ENCODE results near the gene COX20. TPM values are rescaled to one million over a fixed set of nuclear protein-coding genes. Genes with fewer than 3 reads are reported as not detected.
A peak's percentile ranks its signal among the peaks of the same experiment; 100 is the strongest.

Gene COX20
- total and polyA plus RNA-seq, 2 of the 13 experiments (the other 11 are each of a cell fraction or from before 2014, with no cell fraction given): 34.4 to 95.8 TPM

DNA sequence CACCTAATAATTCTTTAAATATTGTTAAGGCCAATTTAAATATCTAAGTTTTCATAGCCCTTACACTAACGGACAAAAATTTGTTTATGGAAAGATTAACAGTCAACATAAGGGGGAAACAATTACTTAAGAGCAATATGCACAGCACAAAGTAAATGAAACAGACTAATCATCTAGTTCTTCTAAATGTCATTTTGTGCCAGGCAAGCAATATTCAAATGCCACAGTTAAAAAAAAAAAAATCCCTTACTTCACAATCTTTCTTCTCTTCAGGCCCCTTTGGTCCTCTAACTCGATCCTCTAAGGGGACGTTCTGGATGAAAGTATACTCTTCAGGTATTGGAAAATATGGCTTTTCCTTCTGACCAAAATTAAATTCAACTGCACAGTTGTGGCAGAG lies 22.3 kb downstream of the COX20 start:
- Histone ChIP-seq H3K36me3 (replicated peaks in 1 of 2; ENCODE audit: control insufficient read depth in 1 of 2, insufficient read depth in 2 of 2, low read length in 2 of 2) (peaks cover 23 to 87% of the 10 kb centered on the region in 2 experiments), H3K27ac (ENCODE audit: extremely low read length, insufficient read depth, low read length) (no peak overlapping the region), H3K4me3 (replicated peaks in 1 of 3; ENCODE audit: insufficient read depth in 1 of 3, low read depth in 2 of 3, low read length in 3 of 3) (no peak overlapping the region), H3K9me3 (ENCODE audit: low read length) (no peaks in the 10 kb centered on the region), H3K4me1 (ENCODE audit: insufficient read depth, low read length) (peaks cover 55% of the 10 kb centered on the region), H3K79me2 (ENCODE audit: insufficient read depth, low read length) (peaks cover 77% of the 10 kb centered on the region), H4K20me1 (ENCODE audit: insufficient read depth, low read length) (peaks cover 65% of the 10 kb centered on the region), H2AFZ (ENCODE audit: low read length) (no peak overlapping the region), H3K9ac (ENCODE audit: insufficient read depth, low read depth, low read length) (no peak overlapping the region), H3K4me2 (ENCODE audit: low read depth, low read length) (no peak overlapping the region), H3K27me3 (ENCODE audit: control insufficient read depth in 1 of 2, insufficient read depth in 2 of 2, low read length in 2 of 2) (no peaks in the 10 kb centered on the region; a peak in 1 of 5 replicates)
- ATAC-seq (no peak), FAIRE-seq (no peak), DNase-seq (ENCODE audit: low spot score) (no peak)
- in situ Hi-C loops (cut with HindIII; ENCODE audit: extremely low pct_ligation_motif_present, low pct_unique_long_range_greater_than_20kb) (no loop called here), intact Hi-C loops (cut with micrococcal nuclease; ENCODE audit: unreplicated experiment) (no loop called here)
- WGBS (ENCODE audit: low lambda C conversion rate): 94% methylated on average over 3 of the region's 3 CpGs
- ChIA-PET POLR2A (interaction anchor here (8.0 kb wide), 1 partner anchor 21 kb away, joined by 163 read pairs; the partner anchor contains the start of gene COX20), CTCF (ENCODE audit: low intra/inter-chr PET ratio, low total read pairs) (no interaction called here)
- TF ChIP-seq, protein P1, sequence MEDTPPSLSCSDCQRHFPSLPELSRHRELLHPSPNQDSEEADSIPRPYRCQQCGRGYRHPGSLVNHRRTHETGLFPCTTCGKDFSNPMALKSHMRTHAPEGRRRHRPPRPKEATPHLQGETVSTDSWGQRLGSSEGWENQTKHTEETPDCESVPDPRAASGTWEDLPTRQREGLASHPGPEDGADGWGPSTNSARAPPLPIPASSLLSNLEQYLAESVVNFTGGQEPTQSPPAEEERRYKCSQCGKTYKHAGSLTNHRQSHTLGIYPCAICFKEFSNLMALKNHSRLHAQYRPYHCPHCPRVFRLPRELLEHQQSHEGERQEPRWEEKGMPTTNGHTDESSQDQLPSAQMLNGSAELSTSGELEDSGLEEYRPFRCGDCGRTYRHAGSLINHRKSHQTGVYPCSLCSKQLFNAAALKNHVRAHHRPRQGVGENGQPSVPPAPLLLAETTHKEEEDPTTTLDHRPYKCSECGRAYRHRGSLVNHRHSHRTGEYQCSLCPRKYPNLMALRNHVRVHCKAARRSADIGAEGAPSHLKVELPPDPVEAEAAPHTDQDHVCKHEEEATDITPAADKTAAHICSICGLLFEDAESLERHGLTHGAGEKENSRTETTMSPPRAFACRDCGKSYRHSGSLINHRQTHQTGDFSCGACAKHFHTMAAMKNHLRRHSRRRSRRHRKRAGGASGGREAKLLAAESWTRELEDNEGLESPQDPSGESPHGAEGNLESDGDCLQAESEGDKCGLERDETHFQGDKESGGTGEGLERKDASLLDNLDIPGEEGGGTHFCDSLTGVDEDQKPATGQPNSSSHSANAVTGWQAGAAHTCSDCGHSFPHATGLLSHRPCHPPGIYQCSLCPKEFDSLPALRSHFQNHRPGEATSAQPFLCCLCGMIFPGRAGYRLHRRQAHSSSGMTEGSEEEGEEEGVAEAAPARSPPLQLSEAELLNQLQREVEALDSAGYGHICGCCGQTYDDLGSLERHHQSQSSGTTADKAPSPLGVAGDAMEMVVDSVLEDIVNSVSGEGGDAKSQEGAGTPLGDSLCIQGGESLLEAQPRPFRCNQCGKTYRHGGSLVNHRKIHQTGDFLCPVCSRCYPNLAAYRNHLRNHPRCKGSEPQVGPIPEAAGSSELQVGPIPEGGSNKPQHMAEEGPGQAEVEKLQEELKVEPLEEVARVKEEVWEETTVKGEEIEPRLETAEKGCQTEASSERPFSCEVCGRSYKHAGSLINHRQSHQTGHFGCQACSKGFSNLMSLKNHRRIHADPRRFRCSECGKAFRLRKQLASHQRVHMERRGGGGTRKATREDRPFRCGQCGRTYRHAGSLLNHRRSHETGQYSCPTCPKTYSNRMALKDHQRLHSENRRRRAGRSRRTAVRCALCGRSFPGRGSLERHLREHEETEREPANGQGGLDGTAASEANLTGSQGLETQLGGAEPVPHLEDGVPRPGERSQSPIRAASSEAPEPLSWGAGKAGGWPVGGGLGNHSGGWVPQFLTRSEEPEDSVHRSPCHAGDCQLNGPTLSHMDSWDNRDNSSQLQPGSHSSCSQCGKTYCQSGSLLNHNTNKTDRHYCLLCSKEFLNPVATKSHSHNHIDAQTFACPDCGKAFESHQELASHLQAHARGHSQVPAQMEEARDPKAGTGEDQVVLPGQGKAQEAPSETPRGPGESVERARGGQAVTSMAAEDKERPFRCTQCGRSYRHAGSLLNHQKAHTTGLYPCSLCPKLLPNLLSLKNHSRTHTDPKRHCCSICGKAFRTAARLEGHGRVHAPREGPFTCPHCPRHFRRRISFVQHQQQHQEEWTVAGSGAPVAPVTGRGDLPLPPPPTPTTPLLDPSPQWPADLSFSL (CRISPR knock-in tag; IDR thresholded peaks at IDR 0.05): no peak
- TF ChIP-seq ETV6 (CRISPR knock-in tag; conservative IDR thresholded peaks at IDR 0.05) (no peak), ELF1 (CRISPR knock-in tag; IDR thresholded peaks at IDR 0.05) (no peak), AKAP8 (CRISPR knock-in tag; IDR thresholded peaks at IDR 0.05) (no peak), MAFF (IDR thresholded peaks at IDR 0.05; ENCODE audit: low read depth, low read length) (peak; percentile 52), RBM22 (optimal IDR thresholded peaks at IDR 0.05; ENCODE audit: low read length) (peak; percentile 67), RBFOX2 (IDR thresholded peaks at IDR 0.05; ENCODE audit: low read depth, low read length) (0 out of 2 replicates have a peak, but pooled peaks have one; percentile 21), PRDM15 (CRISPR knock-in tag; IDR thresholded peaks at IDR 0.05) (no peak), CHD4 (IDR thresholded peaks at IDR 0.05; ENCODE audit: borderline replicate concordance, low read length) (no peak), MAFK (conservative IDR thresholded peaks at IDR 0.05 in 1 of 2, IDR thresholded peaks at IDR 0.05 in 1 of 2; ENCODE audit: low read length in 2 of 2) (peak; percentile 49 to 65; a peak in 3 of 4 replicates), TARDBP (CRISPR knock-in tag; IDR thresholded peaks at IDR 0.05) (no peak)
- BruUV-seq (replicated peaks): no TSS peak

All from HepG2 (cell line).